Right renal cortex interstitium (tissue), 3 donors: ENCODE measurements around the gene DNM1. TPM values are rescaled to one million over a fixed set of nuclear protein-coding genes. Genes with fewer than 3 reads are reported as not detected.

Source experiments
- DNase-seq, 3 donors: peaks; one replicate each; pipeline ENCODE4 v3.0.0-alpha.2; 2013; ENCODE audit warnings: low read depth in 3 of 3, low spot score in 2 of 3
- polyA plus RNA-seq, 3 donors: library from polyadenylated mRNA; unstranded; fragments of 120-200 nt; gene quantifications; one replicate each; pipeline ENCODE4 v1.2.1, GENCODE V29; 2013; ENCODE audit not compliant: insufficient read length in 3 of 3

The DNM1 gene
- polyA plus RNA-seq, 3 donors = 72.8 to 78.4 (median 74.6) TPM

GRCh38 chr9:128298535-128299482, 95.6 kb downstream of the DNM1 start:
- DNase-seq = no peak

GRCh38 chr9:128304136-128304970, 101.2 kb downstream of the DNM1 start:
- DNase-seq = no peak

Other genes with a start within 250 kb of the DNM1 start
- gene EEIG1, start 222.4 kb upstream of the DNM1 start, polyA plus RNA-seq = 10 to 100 TPM; 23.3 to 33.9 (median 26.6) TPM
- 10 to 100 TPM in 1 of 3 donors, 1 to 10 TPM in 2; 9.5 to 11.0 (median 9.6) TPM for gene NAIF1, start 136.1 kb upstream of the DNM1 start, polyA plus RNA-seq
- gene SLC25A25, start 135.1 kb upstream of the DNM1 start, polyA plus RNA-seq = 10 to 100 TPM; 12.8 to 14.0 (median 13.4) TPM
- gene PTGES2, start 75.7 kb upstream of the DNM1 start, polyA plus RNA-seq = 10 to 100 TPM; 35.2 to 43.5 (median 39.2) TPM
- gene LCN2, start 53.9 kb upstream of the DNM1 start, polyA plus RNA-seq = under 1 TPM; 0.29 to 0.86 (median 0.79) TPM
- gene BBLN, start 43.1 kb upstream of the DNM1 start, polyA plus RNA-seq = 10 to 100 TPM; 27.6 to 36.7 (median 30.9) TPM
- gene CIZ1, start 11.8 kb upstream of the DNM1 start, polyA plus RNA-seq = 100 to 1,000 TPM; 105 to 106 (median 106) TPM
- 10 to 100 TPM; 67.6 to 71.2 (median 67.6) TPM for gene GOLGA2, start 72.6 kb downstream of the DNM1 start, polyA plus RNA-seq
- gene SWI5, start 72.9 kb downstream of the DNM1 start, polyA plus RNA-seq = 10 to 100 TPM; 33.7 to 36.4 (median 36.1) TPM
- gene TRUB2, start 119.1 kb downstream of the DNM1 start, polyA plus RNA-seq = 10 to 100 TPM; 39.2 to 41.7 (median 39.8) TPM
- 10 to 100 TPM; 51.1 to 56.2 (median 53.4) TPM for gene COQ4, start 119.5 kb downstream of the DNM1 start, polyA plus RNA-seq
- gene SLC27A4, start 137.1 kb downstream of the DNM1 start, polyA plus RNA-seq = 10 to 100 TPM; 15.2 to 19.0 (median 16.5) TPM
- gene URM1, start 168.0 kb downstream of the DNM1 start, polyA plus RNA-seq = 10 to 100 TPM; 51.4 to 60.4 (median 54.5) TPM
- 10 to 100 TPM; 31.2 to 32.3 (median 32.2) TPM for gene CERCAM, start 217.5 kb downstream of the DNM1 start, polyA plus RNA-seq